Mucosa of rectum (tissue), 2 donors: ENCODE measurements around the gene MEGF10.

ENCODE experiments used
- H3K27ac ChIP-seq, 2 donors: one replicate each; pipeline ENCODE4 v1.7.0; 2013; ENCODE audit warnings: inconsistent platforms in 2 of 2, low read depth in 2 of 2, low read length in 2 of 2
- H3K27me3 ChIP-seq, 2 donors: one replicate each; pipeline ENCODE4 v1.7.0; 2013; ENCODE audit warnings: low read length in 2 of 2; ENCODE audit not compliant: control insufficient read depth in 2 of 2, insufficient read depth in 2 of 2
- H3K36me3 ChIP-seq, 2 donors: one replicate each; pipeline ENCODE4 v1.7.0; 2013; ENCODE audit warnings: low read length in 2 of 2; ENCODE audit not compliant: control insufficient read depth in 2 of 2, insufficient read depth in 2 of 2
- H3K4me1 ChIP-seq, 2 donors: one replicate each; pipeline ENCODE4 v1.7.0; 2013; ENCODE audit warnings: low read length in 2 of 2, mild to moderate bottlenecking in 1 of 2; ENCODE audit not compliant: control insufficient read depth in 2 of 2, insufficient read depth in 2 of 2
- H3K4me3 ChIP-seq, 2 donors: one replicate each; pipeline ENCODE4 v1.7.0; 2013; ENCODE audit warnings: low read length in 2 of 2
- H3K9ac ChIP-seq, 2 donors: one replicate each; pipeline ENCODE4 v1.7.0; 2013; ENCODE audit warnings: low read length in 2 of 2, low read depth in 1 of 2, mild to moderate bottlenecking in 1 of 2
- H3K9me3 ChIP-seq, 2 donors: one replicate each; pipeline ENCODE4 v1.7.0; 2013; ENCODE audit warnings: low read length in 2 of 2; ENCODE audit not compliant: control insufficient read depth in 2 of 2
- donor health status: healthy.
- donor health status: Normal muscosa, but diverticular disease.

MEGF10 gene

DNA sequence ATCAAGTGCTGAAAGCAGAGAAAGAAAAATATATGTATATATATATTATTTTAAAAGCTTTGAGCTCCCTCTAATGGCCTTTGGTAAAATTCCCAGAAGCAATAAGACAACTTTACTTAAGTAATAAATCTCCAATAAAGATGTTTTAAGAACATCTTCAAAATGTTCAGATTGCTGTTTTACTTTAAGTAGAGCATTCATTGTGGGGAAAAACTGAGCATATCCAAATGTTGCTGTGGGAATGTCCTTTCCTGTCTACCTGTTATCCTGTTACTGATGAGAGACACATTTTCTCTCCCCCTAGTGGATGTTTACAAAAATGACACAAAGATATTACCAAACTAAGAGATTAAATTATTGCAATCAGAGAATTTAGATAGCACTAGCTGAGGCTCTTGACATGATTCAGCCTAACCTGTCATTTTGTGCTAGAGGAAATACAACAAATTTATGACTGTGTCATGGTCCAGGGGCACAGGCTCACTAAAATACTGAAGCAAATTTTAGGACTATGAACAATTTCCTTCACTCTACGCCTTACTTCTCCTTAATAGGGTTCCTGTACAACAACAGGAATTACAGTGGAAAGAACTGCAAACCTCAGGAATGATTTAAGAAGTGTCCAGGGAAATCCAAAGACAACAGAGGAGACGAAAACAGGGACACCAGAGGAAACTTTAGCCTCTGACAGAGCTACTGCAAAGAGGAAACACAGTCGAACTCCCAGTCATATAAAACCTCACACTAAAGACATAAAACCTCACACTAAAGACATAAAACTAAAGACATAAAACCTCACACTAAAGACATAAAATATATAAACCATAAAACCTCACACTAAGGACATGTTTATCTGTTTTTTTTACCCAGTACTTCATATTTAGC is 202.5 kb downstream of the MEGF10 start:
- no peaks in the 10 kb centered on the region for H3K36me3 ChIP-seq
- peak overlapping the region; percentile 72 to 76 for H3K27ac ChIP-seq
- H3K27me3 ChIP-seq, result no peaks in the 10 kb centered on the region
- H3K9me3 ChIP-seq, result no peaks in the 10 kb centered on the region
- peak overlapping the region in 1 of 2 donors; percentile 53 for H3K4me3 ChIP-seq
- H3K9ac ChIP-seq, result peak overlapping the region in 1 of 2 donors; percentile 26
- peaks cover 0 to 8% of the 10 kb centered on the region in 2 donors for H3K4me1 ChIP-seq

- no peak overlapping the region for H3K9ac ChIP-seq
- H3K9me3 ChIP-seq, result no peaks in the 10 kb centered on the region
- no peaks in the 10 kb centered on the region for H3K4me1 ChIP-seq
- no peak overlapping the region for H3K27ac ChIP-seq
- H3K4me3 ChIP-seq, result no peak overlapping the region
- no peaks in the 10 kb centered on the region for H3K27me3 ChIP-seq
- no peaks in the 10 kb centered on the region for H3K36me3 ChIP-seq
These were observed 208.0 kb downstream of the MEGF10 start for GRCh38 chr5:127498548-127498947.

GRCh38 chr5:127505905-127506304 is 215.3 kb downstream of the MEGF10 start:
- Histone ChIP-seq H3K9ac (no peak overlapping the region), H3K9me3 (no peaks in the 10 kb centered on the region), H3K27ac (no peak overlapping the region), H3K4me1 (no peaks in the 10 kb centered on the region), H3K27me3 (no peaks in the 10 kb centered on the region), H3K4me3 (no peak overlapping the region), H3K36me3 (no peaks in the 10 kb centered on the region)

DNA sequence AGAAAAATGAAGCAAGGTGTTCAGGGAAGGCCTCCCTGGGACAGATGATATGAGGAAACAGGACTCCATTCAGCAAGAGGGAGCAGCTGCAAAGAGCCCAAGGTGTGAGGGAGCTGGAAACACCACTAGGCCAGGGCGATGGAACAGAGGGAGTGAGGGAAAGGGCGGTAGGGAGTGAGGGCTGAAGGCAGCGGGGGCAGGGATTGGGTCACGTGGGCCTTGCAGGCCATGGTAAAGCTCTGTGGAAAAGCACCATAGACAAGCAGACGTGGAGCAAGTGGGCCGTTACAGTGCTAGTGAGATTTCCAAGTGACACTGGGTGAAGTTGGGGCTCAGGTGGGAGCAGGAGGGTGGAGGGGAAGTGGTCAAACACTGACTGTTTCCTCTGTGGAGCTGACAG is 216.0 kb downstream of the MEGF10 start:
- H3K27ac ChIP-seq, result no peak overlapping the region
- H3K27me3 ChIP-seq, result no peaks in the 10 kb centered on the region
- H3K4me3 ChIP-seq, result no peak overlapping the region
- no peak overlapping the region for H3K9ac ChIP-seq
- no peaks in the 10 kb centered on the region for H3K36me3 ChIP-seq
- no peaks in the 10 kb centered on the region for H3K9me3 ChIP-seq
- H3K4me1 ChIP-seq, result no peaks in the 10 kb centered on the region

DNA sequence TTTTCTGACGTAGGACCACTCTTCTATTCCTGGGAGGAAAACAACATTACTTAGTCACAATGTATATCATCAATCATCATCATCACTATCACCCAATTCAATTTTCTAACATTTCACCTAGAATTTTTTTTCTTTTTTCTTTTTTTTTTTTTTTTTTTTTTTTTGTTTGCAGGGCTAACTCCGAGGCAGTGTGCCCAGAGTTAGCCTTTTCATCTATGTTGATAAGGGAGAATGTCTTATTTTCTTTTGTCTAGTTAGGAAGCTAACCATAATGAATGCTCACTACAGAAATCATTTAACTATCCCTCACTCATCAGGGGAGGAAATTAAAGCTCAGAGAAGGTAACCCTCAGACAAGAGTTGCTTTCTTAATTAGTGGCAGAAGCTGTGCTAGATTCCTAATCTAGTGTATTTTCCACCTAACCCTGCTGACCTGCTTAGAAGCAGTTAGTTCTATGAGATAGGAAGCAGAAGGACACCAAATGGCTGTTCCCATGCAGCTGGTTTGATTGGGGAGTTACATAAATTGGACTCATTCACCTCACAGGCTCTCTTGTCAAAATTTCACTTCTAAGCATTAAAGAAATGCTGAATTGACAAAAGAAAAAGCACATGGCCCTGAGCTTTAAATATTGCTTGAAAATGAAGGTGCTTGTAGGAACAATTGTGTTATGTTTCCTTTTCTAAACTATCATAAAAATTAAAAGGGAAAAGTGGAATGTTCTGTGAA is 218.2 kb downstream of the MEGF10 start:
- H3K36me3 ChIP-seq, result no peaks in the 10 kb centered on the region
- H3K4me3 ChIP-seq, result no peak overlapping the region
- H3K4me1 ChIP-seq, result no peaks in the 10 kb centered on the region
- H3K27me3 ChIP-seq, result no peaks in the 10 kb centered on the region
- H3K27ac ChIP-seq, result no peak overlapping the region
- H3K9ac ChIP-seq, result no peak overlapping the region
- H3K9me3 ChIP-seq, result no peaks in the 10 kb centered on the region
